Pancreas (tissue), 10 donors: ENCODE results near the gene ABCD3. TPM values are rescaled to one million over a fixed set of nuclear protein-coding genes. Genes with fewer than 3 reads are reported as not detected.

Experiments
- ATAC-seq, 4 donors: fragments of 200-7000 bp; cut with Tn5 transposase; one replicate each; pipeline versions ENCODE4 v1.8.0 to v1.9.1; 2020; ENCODE audit warnings: mild to moderate bottlenecking in 4 of 4, moderate library complexity in 4 of 4
- DNase-seq, 6 donors: peaks; one replicate each; pipeline ENCODE4 v3.0.0-alpha.2; 2020
- FAIRE-seq: peaks from 2 replicates; lab custom pipeline; 2012; peaks lifted over from hg19 to GRCh38; lab: Jason Lieb, UNC
- H3K27ac ChIP-seq, 4 donors: fragments of 200-600 bp; sonication (generic); 1 replicate in 3 of 4; 2 replicates in 1 of 4; pipeline versions ENCODE4 v1.5.0 to v1.8.0; 2020
- H3K27me3 ChIP-seq, 4 donors: fragments of 200-600 bp; one replicate each; pipeline ENCODE4 v1.8.0; 2021
- H3K36me3 ChIP-seq, 3 donors: fragments of 200-600 bp; sonication (generic) in 1 of 3; one replicate each; pipeline versions ENCODE4 v1.5.0 to v1.8.0; 2020 to 2021
- H3K4me1 ChIP-seq, 3 donors: fragments of 200-600 bp; one replicate each; pipeline ENCODE4 v1.8.0; 2021
- H3K4me3 ChIP-seq, 4 donors: fragments of 200-600 bp; sonication (generic) in 2 of 4; one replicate each; pipeline versions ENCODE4 v1.5.0 to v1.8.0; 2020 to 2021
- H3K9me3 ChIP-seq, 4 donors: fragments of 200-600 bp; one replicate each; pipeline ENCODE4 v1.8.0; 2021
- CTCF ChIP-seq, 4 donors: fragments of 200-600 bp; sonication (generic) in 3 of 4; IDR thresholded peaks; one replicate each; pipeline versions ENCODE4 v1.5.0 to v1.8.0; 2021; ENCODE audit warnings: antibody characterized with exemption in 4 of 4
- WGBS, 2 donors: extraction: QIAGEN DNeasy Blood & Tissue Kit; methylation state at CpG; one replicate each; pipeline ENCODE4 v1.1.7; 2013; 5-methylcytosine and 5-hydroxymethylcytosine counted together
- intact Hi-C, 3 donors: fragments of 100-400 bp; cut with DNase I; formaldehyde crosslinking; loops; one replicate each; pipeline versions ENCODE4 v1.11.1 to v1.14.2; 2022
- polyA plus RNA-seq, 2 donors: library from polyadenylated mRNA; stranded (reverse); fragments of 200-250 nt; gene quantifications; one replicate each; pipeline ENCODE4 v1.2.3, GENCODE V29; 2013
- total RNA-seq, 6 donors: library from RNA; stranded (reverse); fragmentation: NEBNext Ultra II Directional in 4 of 6; extraction: Animal tissue kit (Norgen Biotek cat#: 25700) in 4 of 6; gene quantifications; one replicate each; pipeline versions ENCODE4 v1.2.1 to v1.2.4, GENCODE V29; 2021 to 2023
- donor health status: healthy with polysubstance abuse.
- donor health status: DM: no; HTN: no; CAD: no; lungs with moderate emphysema.
- donor health status: DM: no; HTN: no; CAD: no.
- donor health status: control.
- donor health status: control.
- donor health status: Bipolar disorder and iron deficiency.
- donor health status: DM: yes; HTN: yes; CAD: no.
- donor health status: DM: no; HTN: no; CAD: no.
- donor health status: DM: no; HTN: no; CAD: no.
- donor health status: DM: yes; HTN: yes; CAD: no.

Gene ABCD3
- total and polyA plus RNA-seq, 8 donors = 11.7 to 35.8 (median 30.8) TPM

- no peak for TF ChIP-seq CTCF (IDR thresholded peaks at IDR 0.05)
- Histone ChIP-seq H3K4me3 (peak overlapping the region in 1 of 4 donors; percentile 96), H3K9me3 (no peaks in the 10 kb centered on the region), H3K36me3 (peaks cover 0 to 21% (median 5%) of the 10 kb centered on the region in 3 donors), H3K27ac (peak overlapping the region in 1 of 4 donors; percentile 34), H3K27me3 (no peaks in the 10 kb centered on the region), H3K4me1 (peaks cover 0 to 21% (median 8%) of the 10 kb centered on the region in 3 donors)
- WGBS, 2 donors = 63 to 69% methylated on average over 6 of the region's 6 CpGs
- no peak for DNase-seq
- no peak for FAIRE-seq
- intact Hi-C loops = no loop called here
- no peak for ATAC-seq
Observed at GRCh38 chr1:94537254-94537653, 119.1 kb downstream of the ABCD3 start.

GRCh38 chr1:94538243-94538827, 120.1 kb downstream of the ABCD3 start:
- H3K4me1 ChIP-seq = peaks cover 7 to 27% (median 14%) of the 10 kb centered on the region in 3 donors
- 82 to 83% methylated on average over 6 of the region's 6 CpGs for WGBS, 2 donors
- TF ChIP-seq CTCF (IDR thresholded peaks at IDR 0.05) = no peak
- peak overlapping the region in 3 of 4 donors; percentile 11 to 96 (median 12) for H3K4me3 ChIP-seq
- H3K36me3 ChIP-seq = peaks cover 0 to 14% (median 5%) of the 10 kb centered on the region in 3 donors
- FAIRE-seq = no peak
- intact Hi-C loops = no loop called here
- no peaks in the 10 kb centered on the region for H3K9me3 ChIP-seq
- peak overlapping the region in 2 of 4 donors; percentile 42 to 95 for H3K27ac ChIP-seq
- no peak for DNase-seq
- ATAC-seq = no peak
- H3K27me3 ChIP-seq = no peaks in the 10 kb centered on the region

GRCh38 chr1:94539496-94539895, 121.3 kb downstream of the ABCD3 start:
- Histone ChIP-seq H3K27me3 (no peaks in the 10 kb centered on the region), H3K36me3 (peaks cover 0 to 14% (median 5%) of the 10 kb centered on the region in 3 donors), H3K4me1 (peaks cover 14 to 30% (median 17%) of the 10 kb centered on the region in 3 donors), H3K9me3 (no peaks in the 10 kb centered on the region), H3K27ac (peak overlapping the region in 2 of 4 donors; percentile 95), H3K4me3 (peak overlapping the region in 3 of 4 donors; percentile 81 to 96 (median 90))
- DNase-seq (no peak), ATAC-seq (no peak), FAIRE-seq (no peak)
- no peak for TF ChIP-seq CTCF (IDR thresholded peaks at IDR 0.05)
- 82 to 93% methylated on average over 3 of the region's 3 CpGs for WGBS, 2 donors
- intact Hi-C loops = no loop called here

- FAIRE-seq = no peak
- no peak for TF ChIP-seq CTCF (IDR thresholded peaks at IDR 0.05)
- intact Hi-C loops = loop anchor here in 1 of 3 donors (10.0 kb wide), 1 partner anchor 104 kb away; no protein-coding TSS in a partner anchor
- H3K27ac ChIP-seq = peak overlapping the region; percentile 79 to 95 (median 90)
- H3K4me1 ChIP-seq = peaks cover 14 to 29% (median 23%) of the 10 kb centered on the region in 3 donors
- peak in 3 of 4 donors; percentile 5 to 18 (median 9) for ATAC-seq
- H3K9me3 ChIP-seq = no peaks in the 10 kb centered on the region
- no peak for DNase-seq
- peak overlapping the region; percentile 81 to 98 (median 93) for H3K4me3 ChIP-seq
- peaks cover 0 to 5% (median 0%) of the 10 kb centered on the region in 3 donors for H3K36me3 ChIP-seq
- 17 to 22% methylated on average over 23 of the region's 23 CpGs for WGBS, 2 donors
- H3K27me3 ChIP-seq = no peaks in the 10 kb centered on the region
Observed at GRCh38 chr1:94540440-94541245, 122.5 kb downstream of the ABCD3 start.
